HG03139 (cell line): ENCODE data around the gene MEIS3.
"Not testable (repeated sequence)": the region's sequence is repeated elsewhere in the genome, so short reads cannot be mapped to it uniquely, and the experiment has no call there.

Source experiments
- ATAC-seq: cut with Tn5 transposase; IDR thresholded peaks from one replicate; pipeline ENCODE4 v1.9.1; 2021; ENCODE audit not compliant: unreplicated experiment

Gene MEIS3

DNA sequence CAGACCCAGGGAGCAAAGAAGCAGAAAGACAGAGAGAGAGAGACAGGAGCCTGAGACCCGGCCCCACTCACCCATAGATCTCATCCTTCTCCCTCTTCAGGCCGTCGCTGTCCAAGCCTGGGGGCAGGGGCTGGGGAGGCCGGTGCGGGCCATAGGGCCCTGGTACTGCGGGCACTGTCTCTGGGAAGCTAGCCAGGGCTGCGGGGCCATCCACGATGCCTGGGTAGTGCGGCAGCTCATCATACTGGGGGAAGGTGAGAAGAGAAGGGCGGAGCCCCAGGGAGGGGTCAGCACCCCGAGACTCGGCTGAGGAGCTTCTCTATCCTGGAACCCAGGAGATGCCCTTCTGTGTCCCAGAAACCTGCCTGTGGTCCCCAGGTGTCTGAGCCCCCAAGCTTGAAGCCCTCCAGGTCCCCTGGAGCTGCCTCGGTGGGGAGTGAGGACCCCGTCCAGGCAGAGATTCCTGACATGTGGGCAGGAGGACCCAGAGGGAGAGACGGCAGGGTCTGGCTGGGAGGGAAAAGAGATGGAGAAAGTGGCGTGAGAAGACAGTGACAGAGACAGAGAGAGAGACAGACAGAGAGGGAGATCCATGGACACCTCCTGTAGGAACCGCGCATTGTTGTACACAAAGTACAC lies 2.1 kb downstream of the MEIS3 start:
- no peak for ATAC-seq

GRCh38 chr19:47416643-47416985 lies 2.7 kb downstream of the MEIS3 start:
- no peak for ATAC-seq

GRCh38 chr19:47415953-47416642 lies 3.2 kb downstream of the MEIS3 start:
- no peak for ATAC-seq

DNA sequence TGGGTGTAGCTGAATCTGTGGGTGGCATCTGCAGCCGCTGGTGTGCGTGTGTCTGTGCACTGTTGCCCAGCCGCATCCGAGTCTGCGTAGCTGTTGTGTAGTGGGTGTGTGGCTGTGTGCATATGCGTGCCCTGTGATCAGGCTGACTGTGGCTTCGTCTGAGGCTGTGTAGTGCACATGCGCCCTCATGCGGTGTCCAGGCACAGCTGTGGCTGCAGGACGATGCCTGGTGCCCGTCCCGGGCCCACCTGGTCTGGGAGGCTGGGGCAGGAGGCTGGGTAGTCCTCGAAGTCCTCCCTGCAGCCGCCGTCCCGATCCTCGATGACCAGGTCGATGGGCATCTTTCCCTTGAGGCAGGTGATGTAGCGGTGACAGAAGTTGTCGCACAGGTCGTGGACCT lies 4.9 kb downstream of the MEIS3 start:
- ATAC-seq = no peak

GRCh38 chr19:47413941-47414340 lies 5.4 kb downstream of the MEIS3 start:
- ATAC-seq = no peak

DNA sequence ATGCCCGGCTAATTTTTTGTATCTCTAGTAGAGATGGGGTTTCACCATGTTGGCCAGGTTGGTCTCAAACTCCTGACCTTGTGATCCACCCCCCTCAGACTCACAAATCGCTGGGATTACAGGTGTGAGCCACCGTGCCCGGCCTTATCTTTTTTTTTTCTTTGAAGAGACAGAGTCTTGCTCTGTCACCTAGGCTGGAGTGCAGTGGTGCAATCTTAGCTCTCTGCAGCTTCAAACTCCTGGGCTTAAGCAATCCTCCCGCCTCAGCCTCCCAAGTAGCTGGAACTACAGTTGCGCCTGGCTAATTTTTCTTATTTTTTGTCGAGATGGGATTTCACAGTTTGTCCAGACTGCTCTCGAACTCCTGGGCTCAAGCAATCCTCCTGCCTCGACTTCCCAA lies 7.6 kb downstream of the MEIS3 start:
- not testable (repeated sequence) for ATAC-seq

- no peak for ATAC-seq
Observed at GRCh38 chr19:47411101-47411500, 8.2 kb downstream of the MEIS3 start.

DNA sequence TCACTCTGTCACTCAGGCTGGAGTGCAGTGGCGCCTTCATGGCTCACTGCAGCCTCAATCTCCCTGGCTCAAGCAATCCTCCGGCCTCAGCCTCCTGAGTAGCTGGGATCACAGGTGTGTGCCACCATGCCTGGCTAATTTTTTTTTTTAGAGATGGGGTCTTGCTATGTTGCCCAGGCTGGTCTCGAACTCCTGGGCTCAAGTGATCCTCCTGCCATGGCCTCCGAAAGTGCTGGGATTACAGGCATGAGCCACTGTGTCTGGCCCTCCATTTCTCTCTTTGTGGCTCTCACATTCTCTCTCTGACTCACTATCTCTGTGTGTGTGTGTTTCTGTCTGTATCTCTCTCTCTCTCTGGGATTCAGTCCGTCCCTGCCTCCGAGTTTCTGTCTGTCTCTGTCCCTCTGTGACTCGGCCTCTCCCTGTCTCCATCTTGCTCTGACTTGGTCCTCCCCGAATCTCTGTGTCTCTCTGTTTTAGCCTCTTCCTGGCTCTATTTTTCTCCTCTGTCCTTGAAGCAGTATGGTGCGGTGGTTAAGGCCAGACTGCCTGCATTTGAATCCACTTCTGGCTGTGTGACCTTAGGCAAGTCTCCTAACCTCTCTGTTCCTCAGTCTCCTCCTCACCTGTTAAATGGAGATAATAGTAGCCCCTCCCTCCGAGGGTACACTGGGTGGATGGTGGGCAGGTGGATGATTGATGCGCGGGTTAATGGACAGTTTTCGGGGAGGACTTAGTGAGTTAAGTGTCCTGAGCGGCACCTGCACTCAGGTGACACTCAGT lies 11.0 kb downstream of the MEIS3 start:
- ATAC-seq = no peak

DNA sequence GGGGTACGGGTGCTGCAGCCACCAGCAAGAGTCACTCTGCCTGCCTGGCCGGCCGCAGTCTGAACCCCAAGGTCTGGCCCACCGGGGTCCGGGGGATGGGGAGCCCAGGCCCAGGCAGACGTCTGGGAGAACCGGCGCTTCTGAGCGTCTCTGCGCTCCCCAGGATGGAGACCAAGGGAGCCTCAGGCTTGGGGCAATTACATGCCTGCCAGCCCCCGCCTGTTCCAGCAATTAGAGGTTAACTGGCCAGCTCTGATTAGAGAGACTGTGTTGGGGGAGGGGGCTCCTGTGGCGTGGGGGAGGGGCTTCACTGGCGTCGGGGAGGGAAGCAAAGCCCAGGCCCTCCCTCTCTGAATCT lies 11.9 kb downstream of the MEIS3 start:
- ATAC-seq = no peak

DNA sequence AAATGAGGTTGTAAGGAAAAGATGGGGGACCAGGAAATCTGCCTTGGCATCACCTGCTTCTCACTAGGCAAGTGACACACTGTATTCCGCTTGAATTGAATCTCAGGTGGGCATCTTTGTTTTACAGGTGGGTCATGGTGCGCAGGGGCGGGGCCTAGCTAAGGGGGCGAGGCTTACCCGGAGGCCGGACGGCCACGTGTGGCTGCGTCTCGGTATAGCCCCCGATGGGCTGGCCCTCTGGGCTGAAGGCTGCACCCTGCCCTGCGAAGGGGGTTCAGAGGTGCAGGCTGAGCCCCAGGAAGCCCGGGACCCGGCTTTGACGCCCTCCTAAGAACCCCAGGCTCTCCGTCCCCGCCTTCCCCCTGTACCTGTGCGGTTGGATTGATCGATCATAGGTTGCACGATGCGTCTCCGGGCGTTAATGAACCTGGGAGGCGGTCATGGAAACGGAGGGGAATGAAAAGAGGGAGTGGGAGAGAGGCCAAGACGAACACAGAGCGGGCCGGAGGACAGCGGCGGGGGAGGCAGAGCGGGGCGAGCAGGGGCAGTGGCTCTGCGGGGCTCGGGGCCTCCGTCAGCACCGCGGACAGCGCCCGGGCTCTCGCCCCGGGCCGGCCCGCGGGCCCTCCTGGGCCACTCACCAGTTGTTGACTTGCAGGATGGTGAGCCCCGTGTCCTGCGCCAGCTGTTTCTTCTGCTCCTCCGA lies 12.5 kb downstream of the MEIS3 start:
- ATAC-seq = no peak

DNA sequence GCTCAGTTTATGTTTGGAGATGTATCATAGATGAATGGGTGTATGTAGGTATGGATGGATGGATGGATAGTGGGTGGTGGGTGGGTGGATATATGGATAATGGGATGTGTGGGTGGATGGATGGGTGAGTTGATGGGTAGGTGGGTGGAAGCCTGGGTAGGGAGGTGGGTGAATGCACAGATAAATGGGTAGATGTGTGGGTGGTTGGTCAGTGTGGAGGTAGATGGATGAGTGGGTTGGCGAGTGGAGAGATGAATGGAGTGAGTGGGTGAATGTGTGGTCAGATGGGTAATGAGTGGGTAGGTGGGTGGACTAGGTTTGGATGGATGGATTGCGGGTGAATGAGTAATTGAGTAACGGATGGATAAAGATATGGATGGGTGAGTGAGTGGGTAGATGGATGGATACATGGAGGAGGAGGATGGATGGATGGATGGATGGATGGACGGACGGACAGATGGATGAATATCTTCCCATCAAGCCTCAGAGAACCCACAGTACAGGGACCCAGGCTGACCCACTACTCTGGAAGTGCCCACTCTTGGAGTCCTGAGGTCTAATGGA lies 13.4 kb downstream of the MEIS3 start:
- no peak for ATAC-seq

GRCh38 chr19:47405197-47405550 lies 14.2 kb downstream of the MEIS3 start:
- ATAC-seq = no peak

DNA sequence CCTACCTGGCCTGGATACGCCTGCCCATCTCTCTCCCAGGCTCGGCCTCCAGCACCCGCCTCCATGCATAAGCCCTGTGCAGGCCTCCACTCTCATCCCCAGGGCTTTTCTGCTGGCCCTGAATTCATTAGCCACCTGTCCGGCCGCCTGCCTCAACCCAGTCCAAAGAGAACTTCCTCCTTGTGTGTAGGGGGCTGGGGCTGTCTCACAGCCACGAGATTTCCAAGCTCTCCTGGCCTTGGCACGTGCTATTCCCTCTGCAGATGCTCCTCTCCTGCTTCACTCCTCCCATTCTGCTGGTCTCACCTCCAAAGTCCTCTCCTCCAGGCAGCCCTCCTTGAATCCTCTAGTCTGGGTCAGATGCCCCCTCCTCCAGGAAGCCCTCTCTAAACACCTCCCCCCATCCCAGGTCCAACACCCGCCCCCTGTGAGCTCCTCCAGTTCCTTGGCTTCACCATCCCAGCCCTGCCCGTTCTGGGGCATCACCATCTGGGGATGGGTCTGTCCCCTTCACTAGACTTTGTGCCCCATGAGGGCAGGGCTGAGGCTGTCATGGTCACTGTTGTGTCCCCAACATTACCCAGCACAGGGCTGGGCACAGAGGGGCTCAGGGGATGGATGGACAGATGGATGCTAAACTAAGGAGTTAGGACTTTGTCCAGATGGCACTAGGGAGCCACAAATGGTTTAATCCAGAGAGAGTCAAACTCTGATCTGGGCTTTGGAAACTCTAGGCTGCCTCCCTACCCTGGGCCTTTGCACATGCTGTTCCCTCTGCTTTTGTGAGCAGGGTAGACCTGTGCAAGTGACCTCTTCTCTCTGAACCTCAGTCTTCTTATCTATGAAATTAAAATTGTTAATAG lies 14.8 kb downstream of the MEIS3 start:
- ATAC-seq = no peak

GRCh38 chr19:47402504-47402903 lies 16.8 kb downstream of the MEIS3 start:
- ATAC-seq = no peak

GRCh38 chr19:47398707-47399597 lies 20.4 kb downstream of the MEIS3 start:
- no peak for ATAC-seq

GRCh38 chr19:47391510-47392223 lies 27.7 kb downstream of the MEIS3 start:
- ATAC-seq = no peak

GRCh38 chr19:47390533-47391488 lies 28.5 kb downstream of the MEIS3 start:
- no peak for ATAC-seq

GRCh38 chr19:47389150-47389556 lies 30.2 kb downstream of the MEIS3 start:
- ATAC-seq = no peak
